Fibroblast of the aortic adventitia (primary cell): Measurements from ENCODE around the gene SBF2. TPM values are rescaled to one million over a fixed set of nuclear protein-coding genes. Genes with fewer than 3 reads are reported as not detected.
"Not testable (repeated sequence)": the region's sequence is repeated elsewhere in the genome, so short reads cannot be mapped to it uniquely, and the experiment has no call there.

Experiments used
- DNase-seq: peaks from one replicate; pipeline ENCODE4 v3.0.0-alpha.2; 2010; ENCODE audit warnings: low read depth
- H3K4me3 ChIP-seq: 2 replicates; pipeline ENCODE4 v1.5.1; 2011; ENCODE audit warnings: low read depth, mild to moderate bottlenecking, control low read depth, low read length, moderate library complexity
- CTCF ChIP-seq: IDR thresholded peaks from 2 replicates; pipeline ENCODE4 v1.5.1; 2011; ENCODE audit warnings: mild to moderate bottlenecking, low read length, control low read depth, inconsistent platforms; ENCODE audit not compliant: insufficient read depth
- total RNA-seq: library from RNA; depleted of rRNA; stranded (reverse); fragments of >200 nt; gene quantifications from 2 replicates; pipeline ENCODE4 v1.2.3, GENCODE V29; 2012; ENCODE audit warnings: low replicate concordance

SBF2 gene
- total RNA-seq, 1 donor = 65.3 TPM

DNA sequence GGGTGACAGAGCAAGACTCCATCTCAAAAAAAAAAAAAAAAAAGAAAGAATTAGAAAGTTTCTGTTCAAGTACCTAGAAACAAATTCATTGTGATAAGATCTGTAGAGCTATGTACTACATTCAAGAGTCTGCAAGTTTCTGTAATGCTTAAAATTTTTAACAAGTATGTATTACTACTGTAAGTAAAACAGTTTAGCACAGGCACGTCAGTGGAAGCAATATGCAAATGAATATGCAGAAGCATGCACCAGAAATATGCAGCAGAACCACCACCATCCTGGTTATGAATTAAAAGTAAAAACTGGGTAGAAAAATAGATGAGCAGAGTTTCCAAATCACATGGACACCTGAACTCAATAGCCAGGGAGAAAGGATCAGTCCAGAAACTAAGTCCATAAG is 19.3 kb downstream of the SBF2 start:
- no peak for TF ChIP-seq CTCF
- DNase-seq = no peak
- H3K4me3 ChIP-seq = no peak overlapping the region

GRCh38 chr11:10273738-10274137 is 20.3 kb downstream of the SBF2 start:
- DNase-seq = no peak
- no peak for TF ChIP-seq CTCF
- H3K4me3 ChIP-seq = no peak overlapping the region

DNA sequence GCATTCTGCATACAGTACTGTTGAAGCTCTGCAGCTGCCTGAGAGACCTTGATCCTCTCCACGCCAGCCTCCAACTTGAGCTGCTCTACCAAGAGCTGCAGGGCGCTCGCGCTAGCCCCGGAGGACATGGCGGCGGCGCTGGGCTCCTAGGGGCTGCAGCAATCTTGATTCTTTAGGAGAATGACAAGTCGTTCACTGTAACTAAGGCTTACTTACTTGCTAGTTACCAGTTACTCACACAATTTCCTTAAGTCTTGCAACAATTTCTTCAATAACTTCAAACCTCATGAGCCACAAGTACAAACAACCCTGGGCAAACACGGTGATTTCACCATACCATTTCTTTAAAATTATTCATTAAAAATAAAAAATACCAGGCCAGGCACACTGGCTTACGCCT is 21.9 kb downstream of the SBF2 start:
- TF ChIP-seq CTCF = no peak
- DNase-seq = no peak

DNA sequence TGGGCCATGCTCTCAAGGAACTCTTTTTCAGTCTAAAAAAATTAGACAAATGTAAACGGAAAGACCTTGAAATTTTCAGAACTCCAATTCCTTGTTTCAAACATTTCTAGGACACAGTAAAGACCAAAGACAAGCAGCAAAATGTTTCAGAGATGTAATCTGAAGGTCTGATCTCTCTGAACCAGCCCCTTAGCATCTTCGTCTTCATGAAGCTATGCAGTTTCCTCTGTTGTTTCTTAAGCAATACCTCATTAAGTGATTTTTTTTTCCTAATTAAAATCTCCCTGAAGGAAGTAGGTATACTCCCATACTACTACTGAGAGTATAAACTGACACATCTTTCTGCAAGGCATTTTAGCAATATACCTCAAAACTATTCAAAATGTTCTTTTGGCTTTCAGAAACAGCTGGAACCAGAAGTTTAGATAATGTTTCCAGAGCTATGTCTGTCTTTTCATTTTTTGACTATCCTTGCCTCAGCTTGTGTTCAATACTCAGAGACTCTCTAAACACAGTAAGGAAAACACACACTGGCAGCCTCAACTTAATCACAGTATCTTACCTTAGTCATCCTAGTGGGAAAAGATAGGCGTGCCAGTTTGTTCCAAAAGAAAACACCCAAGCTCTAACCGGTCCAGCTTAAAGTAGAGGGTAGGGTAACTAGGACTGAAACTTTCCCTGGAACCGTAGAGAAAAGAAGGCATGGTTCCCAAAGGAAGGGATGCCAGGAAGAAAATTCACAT is 25.1 kb downstream of the SBF2 start:
- H3K4me3 ChIP-seq = no peak overlapping the region
- DNase-seq = peak; percentile 52
- no peak for TF ChIP-seq CTCF

More for the DNA sequence above, 21.9 kb downstream of the SBF2 start:
- H3K4me3 ChIP-seq = no peak overlapping the region

DNA sequence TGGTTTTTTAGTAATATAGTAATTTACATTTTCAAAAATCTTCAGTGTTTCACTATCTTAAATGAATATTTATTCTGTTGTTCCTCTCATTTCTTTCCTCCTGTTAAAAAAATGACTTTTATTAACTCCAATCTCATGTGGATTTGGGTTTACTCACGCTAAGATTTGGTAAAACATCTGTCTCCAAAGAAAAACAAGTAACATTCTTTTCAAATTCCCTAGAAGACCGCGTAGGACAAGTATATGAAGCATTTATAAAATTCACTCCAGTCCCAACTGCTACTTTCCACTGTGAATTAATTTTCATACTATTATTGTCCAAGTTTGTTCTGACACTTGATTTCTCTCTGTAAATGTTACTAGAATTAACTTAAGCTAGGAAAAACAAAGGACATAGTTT is 26.2 kb downstream of the SBF2 start:
- TF ChIP-seq CTCF = no peak
- DNase-seq = no peak
- no peak overlapping the region for H3K4me3 ChIP-seq

- TF ChIP-seq CTCF = no peak
- H3K4me3 ChIP-seq = no peak overlapping the region
- DNase-seq = no peak
Observed at GRCh38 chr11:10265936-10266335, 28.1 kb downstream of the SBF2 start.

- DNase-seq, H3K4me3 ChIP-seq: not testable (repeated sequence)
Observed at GRCh38 chr11:10264716-10265115, 29.3 kb downstream of the SBF2 start.
